ENCODE results near the gene NALCN. TPM values are rescaled to one million over a fixed set of nuclear protein-coding genes. Genes with fewer than 3 reads are reported as not detected.

Gene NALCN
- total and polyA plus RNA-seq, 9 donors, result 0.17 to 21.6 (median 1.4) TPM

- 43 to 51% (median 49%) methylated on average over 2 of the region's 2 CpGs for WGBS, 3 donors
- no peak overlapping the region for H3K4me3 ChIP-seq
Measured at GRCh38 chr13:101454767-101455166, 38.5 kb upstream of the NALCN start.

GRCh38 chr13:101453784-101454201 is 37.5 kb upstream of the NALCN start:
- 4 to 12% (median 6%) methylated on average over 17 to 41 of the region's 41 CpGs for WGBS, 3 donors

More at GRCh38 chr13:101454767-101455166, 38.5 kb upstream of the NALCN start:
- no peaks in the 10 kb centered on the region for H3K27me3 ChIP-seq
- DNase-seq, result no peak
- H3K36me3 ChIP-seq, result no peaks in the 10 kb centered on the region
- peaks cover 6% of the 10 kb centered on the region for H3K4me1 ChIP-seq (ENCODE audit: insufficient read depth)
- TF ChIP-seq EP300 (IDR thresholded peaks at IDR 0.05), result no peak
- H3K9me3 ChIP-seq, result no peaks in the 10 kb centered on the region
- intact Hi-C loops (cut with DNase I), result no loop called here
- H3K27ac ChIP-seq, result no peak overlapping the region

GRCh38 chr13:101452519-101453485 is 36.5 kb upstream of the NALCN start, which contains the start of gene ITGBL1:
TSS of gene ITGBL1 (plus strand) at chr13:101452675. CDS start at chr13:101452834, 159 bp downstream.
- Histone ChIP-seq H3K36me3 (no peaks in the 10 kb centered on the region), H3K9me3 (no peaks in the 10 kb centered on the region), H3K27ac (no peak within 1 kb of the TSS), H3K4me1 (ENCODE audit: insufficient read depth) (peaks cover 6% of the 10 kb centered on the region), H3K27me3 (no peaks in the 10 kb centered on the region), H3K4me3 (peak within 1 kb of the TSS; percentile 17)
- intact Hi-C loops (cut with DNase I), result no loop called here
- WGBS, 3 donors, result 51 to 66% (median 62%) methylated on average over 18 of the region's 18 CpGs
- DNase-seq, result no peak
- TF ChIP-seq POLR2A (IDR thresholded peaks at IDR 0.05) (no peak), EP300 (IDR thresholded peaks at IDR 0.05) (no peak)
- TF ChIP-seq, protein P1, sequence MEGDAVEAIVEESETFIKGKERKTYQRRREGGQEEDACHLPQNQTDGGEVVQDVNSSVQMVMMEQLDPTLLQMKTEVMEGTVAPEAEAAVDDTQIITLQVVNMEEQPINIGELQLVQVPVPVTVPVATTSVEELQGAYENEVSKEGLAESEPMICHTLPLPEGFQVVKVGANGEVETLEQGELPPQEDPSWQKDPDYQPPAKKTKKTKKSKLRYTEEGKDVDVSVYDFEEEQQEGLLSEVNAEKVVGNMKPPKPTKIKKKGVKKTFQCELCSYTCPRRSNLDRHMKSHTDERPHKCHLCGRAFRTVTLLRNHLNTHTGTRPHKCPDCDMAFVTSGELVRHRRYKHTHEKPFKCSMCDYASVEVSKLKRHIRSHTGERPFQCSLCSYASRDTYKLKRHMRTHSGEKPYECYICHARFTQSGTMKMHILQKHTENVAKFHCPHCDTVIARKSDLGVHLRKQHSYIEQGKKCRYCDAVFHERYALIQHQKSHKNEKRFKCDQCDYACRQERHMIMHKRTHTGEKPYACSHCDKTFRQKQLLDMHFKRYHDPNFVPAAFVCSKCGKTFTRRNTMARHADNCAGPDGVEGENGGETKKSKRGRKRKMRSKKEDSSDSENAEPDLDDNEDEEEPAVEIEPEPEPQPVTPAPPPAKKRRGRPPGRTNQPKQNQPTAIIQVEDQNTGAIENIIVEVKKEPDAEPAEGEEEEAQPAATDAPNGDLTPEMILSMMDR (IDR thresholded peaks at IDR 0.05), result no peak

More at GRCh38 chr13:101453784-101454201, 37.5 kb upstream of the NALCN start:
- TF ChIP-seq, protein P1 (IDR thresholded peaks at IDR 0.05), result peak in 1 of 3 donors; percentile 33
- TF ChIP-seq EP300 (IDR thresholded peaks at IDR 0.05) (no peak), POLR2A (IDR thresholded peaks at IDR 0.05) (no peak)
- H3K27me3 ChIP-seq, result no peaks in the 10 kb centered on the region
- no peaks in the 10 kb centered on the region for H3K36me3 ChIP-seq
- H3K4me3 ChIP-seq, result peak overlapping the region; percentile 17
- H3K9me3 ChIP-seq, result no peaks in the 10 kb centered on the region
- peak in 2 of 5 donors; percentile 14 to 48 for DNase-seq
- no peak overlapping the region for H3K27ac ChIP-seq
- intact Hi-C loops (cut with DNase I), result no loop called here
- peaks cover 6% of the 10 kb centered on the region for H3K4me1 ChIP-seq (ENCODE audit: insufficient read depth)

- TF ChIP-seq EP300 (IDR thresholded peaks at IDR 0.05) (no peak), POLR2A (IDR thresholded peaks at IDR 0.05) (no peak)
- TF ChIP-seq, protein P1 (IDR thresholded peaks at IDR 0.05), result no peak
- intact Hi-C loops (cut with DNase I), result no loop called here
- no peak overlapping the region for H3K27ac ChIP-seq
- H3K4me3 ChIP-seq, result no peak overlapping the region
- no peaks in the 10 kb centered on the region for H3K27me3 ChIP-seq
- no peaks in the 10 kb centered on the region for H3K9me3 ChIP-seq
- H3K4me1 ChIP-seq (ENCODE audit: insufficient read depth), result peaks cover 6% of the 10 kb centered on the region
- DNase-seq, result no peak
- H3K36me3 ChIP-seq, result no peaks in the 10 kb centered on the region
Measured at GRCh38 chr13:101451641-101452040, 35.3 kb upstream of the NALCN start.

GRCh38 chr13:101450749-101451130 is 34.4 kb upstream of the NALCN start:
- Histone ChIP-seq H3K36me3 (no peaks in the 10 kb centered on the region), H3K4me1 (ENCODE audit: insufficient read depth) (peaks cover 6% of the 10 kb centered on the region), H3K9me3 (no peaks in the 10 kb centered on the region), H3K27me3 (no peaks in the 10 kb centered on the region), H3K27ac (no peak overlapping the region), H3K4me3 (no peak overlapping the region)
- DNase-seq, result no peak
- 95% methylated on average over 2 of the region's 2 CpGs for WGBS, 3 donors
- TF ChIP-seq EP300 (IDR thresholded peaks at IDR 0.05), result no peak
- intact Hi-C loops (cut with DNase I), result no loop called here

Data from ovary (tissue), 9 donors.